ENCODE data around the gene DEFB132. TPM values are rescaled to one million over a fixed set of nuclear protein-coding genes. Genes with fewer than 3 reads are reported as not detected.

DEFB132 gene
- total RNA-seq, 4 donors from 2014 or later, result 1.5 to 9.2 (median 2.0) TPM

DNA sequence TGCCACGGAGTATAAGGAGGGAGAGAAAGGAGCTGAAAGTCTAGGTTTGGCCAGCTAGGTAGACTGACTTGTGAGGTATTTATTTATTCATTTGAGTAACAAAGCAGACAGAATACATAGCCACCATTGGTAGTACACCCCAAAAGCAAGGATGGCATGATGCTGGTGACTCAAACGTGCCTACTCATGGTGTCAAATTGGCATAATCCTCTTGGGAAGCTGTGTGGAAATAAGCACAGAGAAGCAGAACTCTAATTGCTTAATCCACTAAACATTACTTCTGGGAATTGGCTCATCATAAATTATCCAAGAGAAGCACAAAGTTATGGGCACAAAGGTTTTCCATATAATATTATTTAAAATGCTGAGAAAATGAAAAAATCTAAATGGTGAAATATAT is 2.5 kb downstream of the DEFB132 start:
- DNase-seq (ENCODE audit: low spot score) (no peak), ATAC-seq (ENCODE audit: low FRiP score) (no peak)
- TF ChIP-seq, protein P1, sequence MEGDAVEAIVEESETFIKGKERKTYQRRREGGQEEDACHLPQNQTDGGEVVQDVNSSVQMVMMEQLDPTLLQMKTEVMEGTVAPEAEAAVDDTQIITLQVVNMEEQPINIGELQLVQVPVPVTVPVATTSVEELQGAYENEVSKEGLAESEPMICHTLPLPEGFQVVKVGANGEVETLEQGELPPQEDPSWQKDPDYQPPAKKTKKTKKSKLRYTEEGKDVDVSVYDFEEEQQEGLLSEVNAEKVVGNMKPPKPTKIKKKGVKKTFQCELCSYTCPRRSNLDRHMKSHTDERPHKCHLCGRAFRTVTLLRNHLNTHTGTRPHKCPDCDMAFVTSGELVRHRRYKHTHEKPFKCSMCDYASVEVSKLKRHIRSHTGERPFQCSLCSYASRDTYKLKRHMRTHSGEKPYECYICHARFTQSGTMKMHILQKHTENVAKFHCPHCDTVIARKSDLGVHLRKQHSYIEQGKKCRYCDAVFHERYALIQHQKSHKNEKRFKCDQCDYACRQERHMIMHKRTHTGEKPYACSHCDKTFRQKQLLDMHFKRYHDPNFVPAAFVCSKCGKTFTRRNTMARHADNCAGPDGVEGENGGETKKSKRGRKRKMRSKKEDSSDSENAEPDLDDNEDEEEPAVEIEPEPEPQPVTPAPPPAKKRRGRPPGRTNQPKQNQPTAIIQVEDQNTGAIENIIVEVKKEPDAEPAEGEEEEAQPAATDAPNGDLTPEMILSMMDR (IDR thresholded peaks at IDR 0.05), result no peak

DNA sequence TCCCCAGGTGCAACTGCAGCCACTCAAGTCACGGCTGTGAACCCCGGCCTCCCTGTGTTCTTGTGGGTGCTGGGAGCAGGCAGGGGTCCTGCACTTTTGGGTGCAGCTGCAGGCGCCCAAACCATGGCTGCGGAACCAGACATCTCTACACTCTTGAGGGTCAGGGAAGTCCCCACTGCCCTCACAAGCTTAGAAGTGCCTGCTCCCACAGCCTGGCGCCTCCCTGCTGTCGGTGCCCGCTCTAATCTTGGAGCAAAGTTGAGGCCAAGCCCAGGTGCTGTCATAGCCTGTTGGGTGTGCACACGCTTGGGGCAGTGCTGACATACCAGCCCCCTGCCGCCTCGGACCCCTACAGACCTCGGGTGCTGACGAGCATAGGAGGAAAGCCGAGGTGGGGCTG is 6.2 kb downstream of the DEFB132 start:
- no peak for DNase-seq (ENCODE audit: low spot score)
- no peak for ATAC-seq (ENCODE audit: low FRiP score)
- TF ChIP-seq, protein P1 (IDR thresholded peaks at IDR 0.05), result no peak

DNA sequence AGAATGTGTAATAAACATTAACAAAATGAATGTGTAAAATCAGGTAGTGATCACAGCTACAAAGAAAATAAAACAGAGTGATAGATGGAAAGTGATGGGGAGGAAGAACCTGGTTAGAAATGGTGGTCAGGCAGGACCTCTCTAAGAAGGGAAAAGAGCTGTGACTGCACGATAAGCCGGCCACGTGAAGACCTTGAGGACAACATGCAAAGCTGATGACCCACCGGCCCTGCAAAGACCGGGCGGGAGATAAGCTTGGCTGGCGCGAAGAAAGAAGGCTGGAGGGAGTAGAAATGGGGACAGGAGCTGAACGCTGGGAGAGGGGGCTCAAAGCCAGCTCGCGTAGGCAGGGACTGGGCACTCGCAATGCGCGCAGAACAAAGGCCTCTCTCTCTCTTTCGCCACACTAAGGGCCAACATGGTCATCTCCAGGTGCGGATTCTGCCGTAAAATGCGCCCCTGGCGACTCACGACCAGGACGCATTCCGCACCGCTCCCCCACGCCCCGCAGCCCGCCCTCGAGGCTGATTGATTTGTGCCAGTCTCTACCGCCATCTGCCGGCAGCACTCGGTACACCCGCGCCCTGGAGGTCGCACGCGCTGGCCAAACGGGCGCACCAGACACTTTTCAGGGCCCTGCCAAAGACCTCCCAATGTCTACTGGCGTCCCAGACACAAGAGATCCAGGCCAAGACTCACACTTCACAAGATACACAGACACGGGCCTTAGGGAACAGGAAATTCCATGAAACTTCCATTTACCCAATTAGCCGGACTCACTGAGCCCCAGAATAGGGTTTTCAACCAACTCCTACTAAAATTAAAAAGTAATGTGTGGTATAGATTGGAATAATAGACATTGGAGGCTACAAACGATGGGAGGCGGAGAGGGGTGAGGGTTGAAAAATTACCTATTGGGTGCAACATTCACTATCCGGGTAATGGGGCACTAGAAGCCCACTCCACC is 9.4 kb downstream of the DEFB132 start:
- TF ChIP-seq, protein P1 (IDR thresholded peaks at IDR 0.05), result peak in 2 of 3 donors; percentile 40 to 45
- peak; percentile 93 for DNase-seq (ENCODE audit: low spot score)
- ATAC-seq (ENCODE audit: low FRiP score), result peak; percentile 93

DNA sequence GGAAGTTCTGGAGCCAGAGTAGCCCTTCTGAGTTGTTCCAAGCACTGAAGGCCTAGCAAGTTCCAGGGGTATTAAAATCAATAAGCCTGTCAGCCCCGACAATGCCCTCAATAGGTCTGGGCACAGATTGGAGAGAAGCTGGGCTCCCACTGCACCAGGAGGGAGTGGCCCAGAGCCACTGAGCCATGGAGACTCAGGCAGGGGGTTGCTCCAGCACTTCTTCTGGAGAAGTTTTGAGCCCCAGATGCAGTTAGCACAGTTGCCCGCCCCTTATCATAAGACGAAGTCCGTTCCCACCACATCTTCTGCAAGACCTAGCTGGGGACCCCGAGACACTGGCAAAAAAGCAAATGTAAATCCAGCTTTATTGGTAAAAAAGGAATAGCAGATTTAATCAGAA is 13.0 kb downstream of the DEFB132 start:
- DNase-seq (ENCODE audit: low spot score) (no peak), ATAC-seq (ENCODE audit: low FRiP score) (no peak)

DNA sequence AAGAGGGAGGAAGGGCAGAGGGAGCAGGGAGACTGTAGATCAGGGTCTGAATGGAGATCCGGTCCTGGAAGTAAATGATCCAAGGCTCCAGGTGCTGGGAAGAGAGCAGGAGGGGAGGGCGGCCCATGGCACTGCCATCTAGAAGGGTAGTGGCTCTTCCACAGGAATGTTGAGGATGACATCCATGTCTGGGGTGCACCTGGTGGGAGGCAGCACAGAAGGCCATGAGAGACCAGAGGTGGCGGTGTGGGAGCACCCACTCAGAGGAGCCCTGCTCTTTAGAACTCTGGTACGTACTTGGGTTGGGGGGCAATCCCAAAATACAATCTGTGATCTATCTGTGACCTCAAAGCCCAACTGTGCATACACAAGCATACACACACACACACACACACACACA is 13.5 kb downstream of the DEFB132 start:
- DNase-seq (ENCODE audit: low spot score), result no peak
- TF ChIP-seq, protein P1 (IDR thresholded peaks at IDR 0.05), result no peak

More for the DNA sequence above, 13.0 kb downstream of the DEFB132 start:
- TF ChIP-seq, protein P1 (IDR thresholded peaks at IDR 0.05), result no peak

DNA sequence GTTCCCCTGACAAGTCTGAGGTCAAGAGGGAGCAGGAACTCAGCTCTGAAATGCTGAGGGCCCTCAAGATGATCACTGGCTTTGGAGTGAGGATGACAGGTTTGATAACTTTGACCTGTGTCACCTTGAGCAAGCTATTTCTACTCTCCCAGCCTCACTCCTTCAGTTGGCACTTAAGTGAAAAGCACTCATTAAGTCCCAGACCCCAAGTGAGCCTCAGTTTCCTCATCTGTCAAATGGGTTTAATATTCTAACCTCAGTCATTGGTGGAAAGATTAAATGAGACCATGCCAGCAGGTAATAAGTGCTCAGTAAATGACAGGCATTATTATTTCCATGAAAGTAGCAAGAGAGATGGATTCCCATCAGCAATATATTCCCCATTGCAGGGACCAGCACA is 14.0 kb downstream of the DEFB132 start:
- ATAC-seq (ENCODE audit: low FRiP score), result no peak
- DNase-seq (ENCODE audit: low spot score), result no peak
- TF ChIP-seq, protein P1 (IDR thresholded peaks at IDR 0.05), result no peak

More for the DNA sequence above, 13.5 kb downstream of the DEFB132 start:
- no peak for ATAC-seq (ENCODE audit: low FRiP score)

DNA sequence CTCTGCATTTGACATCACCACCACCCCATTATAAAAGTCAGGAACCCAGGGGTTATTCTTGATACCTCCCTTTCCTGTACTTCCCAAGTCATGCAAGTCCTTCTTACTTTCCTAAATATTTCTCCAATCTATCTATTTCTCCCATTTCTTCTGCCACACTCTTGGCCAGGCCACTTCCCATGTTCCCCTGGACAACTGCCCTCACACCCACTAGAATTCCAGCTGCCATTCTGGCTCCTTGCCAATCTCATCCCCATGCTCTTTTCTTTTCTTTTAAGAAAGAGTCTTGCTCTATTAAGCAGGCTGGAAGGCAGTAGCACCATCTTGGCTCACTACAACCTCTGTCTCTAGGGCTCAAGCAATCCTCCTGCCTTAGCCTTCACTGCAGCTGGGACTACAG is 15.2 kb downstream of the DEFB132 start:
- ATAC-seq (ENCODE audit: low FRiP score) (no peak), DNase-seq (ENCODE audit: low spot score) (no peak)
- TF ChIP-seq, protein P1 (IDR thresholded peaks at IDR 0.05), result no peak
